GM19455 (cell line): ENCODE data around the gene SEL1L.
"Not testable (repeated sequence)": the region's sequence is repeated elsewhere in the genome, so short reads cannot be mapped to it uniquely, and the experiment has no call there.

Source experiments
- ATAC-seq: cut with Tn5 transposase; IDR thresholded peaks from one replicate; pipeline ENCODE4 v1.9.1; 2021; ENCODE audit not compliant: unreplicated experiment

The SEL1L gene

DNA sequence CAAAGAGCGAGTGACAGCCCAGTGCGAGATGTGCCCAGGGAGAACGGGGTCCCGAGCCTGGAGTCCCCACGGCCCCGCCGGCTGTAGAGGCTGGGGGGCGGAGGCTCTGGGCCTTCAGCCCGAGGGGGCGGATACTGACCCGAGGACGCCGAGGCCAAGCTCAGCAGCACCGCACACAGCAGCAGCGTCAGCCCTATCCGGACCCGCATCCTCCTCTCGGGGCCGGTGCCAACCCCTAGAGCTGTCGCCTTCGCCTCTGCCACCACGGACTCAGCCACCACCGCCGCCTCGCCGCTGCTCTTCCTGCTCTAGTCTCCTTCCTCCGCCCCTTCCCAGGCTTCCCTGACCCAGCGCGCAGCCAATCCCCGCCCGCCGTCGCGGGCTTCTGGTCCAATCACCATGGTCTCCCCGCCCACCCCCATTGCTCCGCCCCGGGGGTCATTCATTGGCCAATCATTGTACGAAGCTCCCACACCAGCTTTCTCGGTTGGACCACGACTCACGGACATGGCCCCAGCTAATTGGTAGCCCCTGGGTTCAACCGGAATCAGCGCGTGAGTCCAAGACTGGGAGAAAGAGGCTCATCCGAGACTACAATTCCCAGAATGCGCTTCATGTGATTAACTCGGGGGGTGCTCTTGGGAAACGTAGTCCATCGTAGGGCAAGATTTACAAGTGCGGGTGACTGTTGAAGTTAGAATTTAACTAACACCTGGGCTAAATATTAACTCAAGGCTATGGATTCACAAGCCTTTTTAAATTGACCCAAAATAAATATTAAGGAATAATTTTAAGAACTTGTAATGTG is at the start of gene SEL1L:
SEL1L (minus strand) TSS at position 318 of the 808 bp plus-strand sequence; CDS start at position 209, 109 bp downstream.
- ATAC-seq, result peak; percentile 95

- no peak for ATAC-seq
These were observed 48.8 kb upstream of the SEL1L start for GRCh38 chr14:81582420-81582819.

DNA sequence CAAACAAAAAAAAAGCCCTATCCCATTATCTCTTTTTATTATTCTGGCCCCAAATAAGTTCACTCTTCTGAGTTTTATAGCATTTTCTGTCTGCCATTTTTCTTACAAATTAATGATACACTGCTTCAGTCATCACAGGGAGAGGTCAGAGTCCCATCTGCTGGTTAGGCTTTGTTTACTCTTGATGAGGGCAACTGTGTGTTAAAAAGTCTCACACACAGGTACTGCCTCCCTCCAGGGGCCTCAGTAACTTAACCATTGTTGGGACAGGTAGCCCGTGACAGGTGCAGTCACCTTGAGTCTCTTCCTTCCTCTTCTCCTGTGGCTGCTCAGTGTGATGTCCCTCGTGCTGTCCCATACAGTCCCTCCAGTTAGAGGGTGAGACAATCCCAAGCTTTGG is 45.5 kb upstream of the SEL1L start:
- no peak for ATAC-seq

GRCh38 chr14:81571437-81571836 is 37.8 kb upstream of the SEL1L start:
- no peak for ATAC-seq

- ATAC-seq, result no peak
These were observed 33.6 kb upstream of the SEL1L start for GRCh38 chr14:81567302-81567701.

- ATAC-seq, result peak; percentile 75
These were observed 32.0 kb upstream of the SEL1L start for GRCh38 chr14:81565441-81566290.

- ATAC-seq, result no peak
These were observed 29.2 kb upstream of the SEL1L start for GRCh38 chr14:81562818-81563217.

DNA sequence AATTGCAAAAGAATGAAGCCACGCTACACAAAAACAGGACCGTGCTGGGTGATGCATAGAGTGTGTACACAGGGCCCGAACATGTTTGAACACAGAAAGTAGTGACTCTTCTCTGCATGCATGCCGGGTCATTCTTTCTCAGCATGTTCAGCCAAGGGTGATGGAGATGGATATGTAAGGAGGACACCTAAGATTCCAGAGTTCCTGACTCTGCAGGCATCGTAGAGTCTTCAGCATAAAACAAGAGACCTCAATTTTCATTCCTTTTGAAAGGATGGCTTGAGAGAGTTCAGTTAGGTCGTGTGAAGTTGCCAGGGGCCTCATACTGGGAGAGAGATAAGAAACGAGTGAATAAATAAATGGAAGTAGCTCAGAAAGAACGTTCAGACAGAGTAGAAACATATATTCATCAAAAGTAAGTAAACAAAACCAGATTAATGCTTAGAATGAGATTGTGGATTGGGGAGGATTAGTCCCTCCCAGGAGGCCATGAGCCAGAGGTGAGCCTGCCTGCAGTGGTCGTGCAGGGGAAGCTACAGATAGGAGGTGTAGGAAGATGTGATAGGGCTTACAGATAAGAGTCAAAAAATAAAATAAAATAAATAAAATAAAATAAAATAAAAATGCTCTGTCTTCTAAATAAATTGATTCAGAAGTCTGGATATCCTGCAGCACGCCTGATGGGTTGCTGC is 27.6 kb upstream of the SEL1L start:
- no peak for ATAC-seq

DNA sequence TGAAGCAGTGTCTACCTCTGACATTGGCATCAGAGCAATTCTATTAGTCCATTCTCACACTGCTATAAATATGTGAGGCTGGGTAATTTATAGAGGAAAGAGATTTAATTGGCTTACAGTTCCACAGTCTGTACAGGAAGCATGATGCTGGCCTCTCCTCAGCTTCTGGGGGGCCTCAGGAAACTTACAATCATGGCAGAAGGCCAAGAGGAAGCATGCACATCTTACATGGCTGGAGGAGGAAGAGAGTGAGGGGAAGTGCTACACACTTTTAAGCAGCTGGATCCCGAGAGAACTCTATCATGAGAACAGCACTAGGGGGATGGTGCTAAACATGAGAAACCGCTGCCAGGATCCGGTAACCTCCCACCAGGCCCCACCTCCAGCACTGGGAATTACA is 25.7 kb upstream of the SEL1L start:
- ATAC-seq, result no peak

- no peak for ATAC-seq
These were observed 23.5 kb upstream of the SEL1L start for GRCh38 chr14:81557146-81557545.

GRCh38 chr14:81555684-81556083 is 22.0 kb upstream of the SEL1L start:
- ATAC-seq, result no peak

GRCh38 chr14:81555051-81555450 is 21.4 kb upstream of the SEL1L start:
- ATAC-seq, result no peak

GRCh38 chr14:81551471-81551870 is 17.8 kb upstream of the SEL1L start:
- ATAC-seq, result no peak

DNA sequence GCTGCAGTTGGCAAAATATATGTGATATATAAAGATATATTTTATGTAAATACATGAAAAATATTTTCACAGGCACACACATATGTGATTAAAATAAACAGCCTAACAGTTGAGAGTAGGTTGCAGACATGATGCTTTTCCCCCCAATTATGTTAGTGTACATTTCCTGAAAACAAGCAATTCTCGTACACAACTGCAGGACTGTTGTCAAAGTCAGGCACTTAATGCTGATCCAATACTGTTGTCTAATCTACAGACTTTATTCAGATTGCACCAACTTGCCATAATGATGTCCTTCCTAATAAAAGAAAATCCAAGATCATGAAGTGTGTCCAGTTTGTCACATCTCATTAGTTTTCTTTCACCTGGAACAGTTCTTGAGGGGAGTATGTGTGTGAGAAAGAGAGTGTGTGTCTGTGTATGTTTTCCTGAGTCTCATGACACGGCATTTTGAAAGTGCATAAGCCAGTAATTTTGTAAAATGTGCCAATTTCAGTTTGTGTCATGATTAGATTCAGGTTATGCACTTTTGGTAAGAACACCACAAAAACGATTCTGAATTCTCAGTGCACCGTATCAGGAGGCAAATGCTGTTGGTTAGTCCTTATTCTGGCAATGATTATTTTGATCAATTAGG is 16.5 kb upstream of the SEL1L start:
- ATAC-seq, result peak; percentile 89

DNA sequence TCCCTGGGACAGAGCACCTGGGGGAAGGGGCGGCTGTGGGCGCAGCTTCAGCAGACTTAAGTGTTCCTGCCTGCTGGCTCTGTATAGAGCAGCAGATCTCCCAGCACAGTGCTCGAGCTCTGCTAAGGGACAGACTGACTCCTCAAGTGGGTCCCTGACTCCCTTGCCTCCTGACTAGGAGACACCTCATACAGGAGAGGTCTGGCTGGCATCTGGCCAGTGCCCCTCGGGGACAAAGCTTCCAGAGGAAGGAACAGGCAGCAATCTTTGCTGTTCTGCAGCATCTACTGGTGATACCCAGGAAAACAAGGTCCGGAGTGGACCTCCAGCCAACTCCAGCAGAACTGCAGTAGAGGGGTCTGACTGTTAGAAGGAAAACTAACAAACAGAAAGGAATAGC is 7.6 kb upstream of the SEL1L start:
- ATAC-seq, result not testable (repeated sequence)

GRCh38 chr14:81537193-81537592 is 3.5 kb upstream of the SEL1L start:
- ATAC-seq, result no peak

- ATAC-seq, result no peak
These were observed 2.7 kb upstream of the SEL1L start for GRCh38 chr14:81536241-81536771.

- no peak for ATAC-seq
These were observed 1.9 kb upstream of the SEL1L start for GRCh38 chr14:81535396-81536164.

DNA sequence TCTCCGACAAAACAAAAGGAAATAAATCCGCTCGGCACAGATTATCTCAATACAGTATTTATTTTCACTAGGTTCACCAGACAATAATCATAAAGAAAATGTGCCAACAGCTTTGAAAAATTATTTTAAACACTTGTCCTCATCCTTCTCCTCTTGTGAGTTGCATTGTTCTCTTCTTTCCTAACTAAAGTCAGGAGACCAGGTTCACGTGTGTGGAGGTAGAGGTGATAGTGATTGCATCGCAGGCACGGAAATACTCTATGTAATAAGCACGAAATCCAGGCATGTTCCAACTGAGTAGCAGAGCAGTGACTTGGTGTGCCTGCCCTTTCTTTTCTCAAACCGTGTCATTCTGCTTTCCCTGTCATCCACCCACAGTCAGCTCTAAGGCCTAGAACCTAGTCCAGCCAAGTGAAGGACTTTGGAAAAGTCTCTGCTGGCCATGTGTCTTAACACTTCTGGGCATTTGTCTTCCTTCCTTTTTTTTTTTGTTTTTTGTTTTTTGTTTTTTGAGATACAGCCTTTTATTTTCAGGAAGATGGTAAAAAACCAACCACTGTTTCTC is 939 bp upstream of the SEL1L start:
- ATAC-seq, result no peak

DNA sequence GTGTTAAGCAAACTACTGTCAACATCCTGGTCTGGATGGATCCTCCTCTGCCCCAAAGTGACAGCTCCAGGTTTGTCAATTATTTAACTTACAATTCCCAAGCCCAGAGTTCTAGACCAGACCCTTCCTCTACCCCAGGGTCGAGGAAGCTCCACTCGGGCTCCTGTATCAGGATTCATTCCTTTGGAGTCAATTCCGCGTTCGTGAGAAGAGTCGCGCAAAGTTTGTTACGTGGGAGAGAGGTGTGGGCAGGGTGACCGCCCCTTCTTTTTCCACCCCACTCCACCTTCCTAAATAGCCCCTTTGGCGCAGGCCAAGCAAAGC is 479 bp downstream of the SEL1L start:
- no peak for ATAC-seq
